ENCODE measurements around the gene PELI2.

The PELI2 gene

GRCh38 chr14:56082880-56083279 is 35.3 kb upstream of the PELI2 start (continued):
- TF ChIP-seq PRDM6 (tag by site-specific recombination; IDR thresholded peaks at IDR 0.05) (no peak), ZFHX2 (tag by site-specific recombination; conservative IDR thresholded peaks at IDR 0.05) (no peak), ZNF549 (tag by site-specific recombination; IDR thresholded peaks at IDR 0.05) (no peak), ZNF148 (tag by site-specific recombination; IDR thresholded peaks at IDR 0.05; ENCODE audit: borderline replicate concordance) (no peak)

- POLR2A ChIA-PET: no interaction called here
- Histone ChIP-seq H3K4me1 (ENCODE audit: control insufficient read depth, insufficient read depth, low read length) (peaks cover 4% of the 10 kb centered on the region; the same call in 1 of the 2 replicates), H3K36me3 (ENCODE audit: control insufficient read depth in 2 of 2, insufficient read depth in 1 of 2, low read length in 2 of 2) (no peaks in the 10 kb centered on the region), H3K4me3 (ENCODE audit: low read depth, low read length) (no peak overlapping the region), H3K27ac (ENCODE audit: extremely low read depth, low read depth, low read length) (no peak overlapping the region), H3K9me3 (ENCODE audit: control insufficient read depth, insufficient read depth, low read depth, low read length) (no peaks in the 10 kb centered on the region)
- CTCF ChIA-PET: no interaction called here
- TF ChIP-seq ZNF768 (tag by site-specific recombination; IDR thresholded peaks at IDR 0.05) (no peak), ATF2 (tag by site-specific recombination; IDR thresholded peaks at IDR 0.05; ENCODE audit: low read depth) (no peak), ZNF837 (tag by site-specific recombination; IDR thresholded peaks at IDR 0.05) (no peak), ZNF626 (tag by site-specific recombination; IDR thresholded peaks at IDR 0.05) (no peak), ZBTB7A (tag by site-specific recombination; IDR thresholded peaks at IDR 0.05; ENCODE audit: low read depth) (no peak), ZNF112 (tag by site-specific recombination; IDR thresholded peaks at IDR 0.05) (no peak), ZNF37A (tag by site-specific recombination; IDR thresholded peaks at IDR 0.05) (no peak)
Observed at GRCh38 chr14:56085471-56085870, 32.7 kb upstream of the PELI2 start.

GRCh38 chr14:56087671-56088471 is 30.3 kb upstream of the PELI2 start:
- TF ChIP-seq ZIC2 (tag by site-specific recombination; IDR thresholded peaks at IDR 0.05): no peak
- TF ChIP-seq ATF2 (tag by site-specific recombination; IDR thresholded peaks at IDR 0.05; ENCODE audit: low read depth): no peak
- no peak for TF ChIP-seq ZBTB8A (tag by site-specific recombination; IDR thresholded peaks at IDR 0.05)
- peak; percentile 64; the same call in 1 of the 2 replicates for TF ChIP-seq ZBTB20 (tag by site-specific recombination; IDR thresholded peaks at IDR 0.05)
- no peak for TF ChIP-seq TRIM28 (IDR thresholded peaks at IDR 0.05; ENCODE audit: borderline replicate concordance, low read length)
- ChIA-PET CTCF (interaction anchor here (0.5 kb wide), 1 partner anchor 355 kb away, joined by 3 read pairs; no protein-coding TSS in a partner anchor), POLR2A (no interaction called here)
- H3K4me3 ChIP-seq (ENCODE audit: low read depth, low read length): no peak overlapping the region
- H3K36me3 ChIP-seq (ENCODE audit: control insufficient read depth in 2 of 2, insufficient read depth in 1 of 2, low read length in 2 of 2): no peaks in the 10 kb centered on the region
- no peaks in the 10 kb centered on the region for H3K9me3 ChIP-seq (ENCODE audit: control insufficient read depth, insufficient read depth, low read depth, low read length)
- H3K27ac ChIP-seq (ENCODE audit: extremely low read depth, low read depth, low read length): no peak overlapping the region
- peaks cover 4% of the 10 kb centered on the region; the same call in 1 of the 2 replicates for H3K4me1 ChIP-seq (ENCODE audit: control insufficient read depth, insufficient read depth, low read length)
